WERI-Rb-1 (cell line): ENCODE data around the gene GNAZ.

ENCODE experiments used
- DNase-seq: peaks from one replicate; pipeline ENCODE4 v3.0.0-alpha.2; 2020
- H3K27ac ChIP-seq: fragments of 250-450 bp; sonication (Bioruptor Pico); 2 replicates; pipeline ENCODE4 v1.5.1; 2020; ENCODE audit warnings: mild to moderate bottlenecking, moderate library complexity
- H3K27me3 ChIP-seq: fragments of 250-450 bp; sonication (Bioruptor Pico); 2 replicates; pipeline ENCODE4 v1.5.1; 2021; ENCODE audit warnings: mild to moderate bottlenecking, low read depth, moderate library complexity; ENCODE audit not compliant: insufficient read depth, severe bottlenecking
- H3K36me3 ChIP-seq: fragments of 250-450 bp; sonication (Bioruptor Pico); 2 replicates; pipeline ENCODE4 v1.5.1; 2020; ENCODE audit warnings: mild to moderate bottlenecking, moderate library complexity
- H3K4me3 ChIP-seq: 2 replicates; pipeline ENCODE4 v1.5.1; 2011; ENCODE audit warnings: low read depth, mild to moderate bottlenecking, control low read depth, low read length
- H3K9me3 ChIP-seq: fragments of 250-450 bp; sonication (Bioruptor Pico); 2 replicates; pipeline ENCODE4 v1.5.1; 2021; ENCODE audit warnings: mild to moderate bottlenecking, moderate library complexity; ENCODE audit not compliant: severe bottlenecking
- TF ChIP-seq, protein P1 (sequence below): IDR thresholded peaks from 2 replicates; pipeline ENCODE4 v1.5.1; 2011; ENCODE audit warnings: low read depth, mild to moderate bottlenecking, control low read depth, inconsistent platforms, low read length

GNAZ gene

DNA sequence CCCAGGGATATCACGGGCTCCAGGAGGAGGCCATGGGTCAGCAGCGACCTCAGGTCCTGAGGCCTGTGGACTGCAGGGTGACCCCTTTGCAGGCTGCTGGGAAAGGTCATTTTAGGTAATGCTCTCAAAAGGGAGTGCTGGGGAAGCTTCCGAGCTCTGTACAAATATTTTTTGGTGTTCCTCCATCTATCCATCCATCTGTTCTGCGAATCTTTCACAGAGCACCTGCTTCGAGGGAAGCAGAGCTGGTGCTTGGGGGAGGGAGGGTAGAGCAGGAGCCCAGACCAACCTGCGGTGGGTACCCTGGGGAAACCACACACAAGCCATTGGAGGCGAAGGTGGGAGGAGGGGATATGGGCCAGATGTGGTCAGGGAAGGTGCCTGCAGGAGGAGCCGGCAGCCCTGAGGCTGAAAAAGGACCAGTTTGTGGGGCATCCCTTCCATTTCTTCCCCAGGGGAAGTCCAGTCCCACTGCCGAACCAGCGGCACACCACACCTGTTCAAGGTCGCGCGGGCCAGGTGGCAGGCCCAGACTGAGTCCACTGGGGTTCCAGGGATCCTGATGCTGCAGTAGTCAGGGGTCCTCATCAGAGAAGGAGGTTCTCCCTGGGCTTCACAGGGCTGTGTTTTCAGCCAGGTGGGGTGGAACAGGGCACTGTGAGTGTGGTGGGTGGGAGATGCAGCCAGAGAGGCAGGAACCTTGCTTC lies 13.1 kb downstream of the GNAZ start:
- H3K4me3 ChIP-seq: no peak overlapping the region
- no peaks in the 10 kb centered on the region for H3K9me3 ChIP-seq
- DNase-seq: no peak
- TF ChIP-seq, protein P1, sequence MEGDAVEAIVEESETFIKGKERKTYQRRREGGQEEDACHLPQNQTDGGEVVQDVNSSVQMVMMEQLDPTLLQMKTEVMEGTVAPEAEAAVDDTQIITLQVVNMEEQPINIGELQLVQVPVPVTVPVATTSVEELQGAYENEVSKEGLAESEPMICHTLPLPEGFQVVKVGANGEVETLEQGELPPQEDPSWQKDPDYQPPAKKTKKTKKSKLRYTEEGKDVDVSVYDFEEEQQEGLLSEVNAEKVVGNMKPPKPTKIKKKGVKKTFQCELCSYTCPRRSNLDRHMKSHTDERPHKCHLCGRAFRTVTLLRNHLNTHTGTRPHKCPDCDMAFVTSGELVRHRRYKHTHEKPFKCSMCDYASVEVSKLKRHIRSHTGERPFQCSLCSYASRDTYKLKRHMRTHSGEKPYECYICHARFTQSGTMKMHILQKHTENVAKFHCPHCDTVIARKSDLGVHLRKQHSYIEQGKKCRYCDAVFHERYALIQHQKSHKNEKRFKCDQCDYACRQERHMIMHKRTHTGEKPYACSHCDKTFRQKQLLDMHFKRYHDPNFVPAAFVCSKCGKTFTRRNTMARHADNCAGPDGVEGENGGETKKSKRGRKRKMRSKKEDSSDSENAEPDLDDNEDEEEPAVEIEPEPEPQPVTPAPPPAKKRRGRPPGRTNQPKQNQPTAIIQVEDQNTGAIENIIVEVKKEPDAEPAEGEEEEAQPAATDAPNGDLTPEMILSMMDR: no peak
- peak overlapping the region; percentile 27; the same call in 1 of the 2 replicates for H3K27ac ChIP-seq
- no peaks in the 10 kb centered on the region for H3K27me3 ChIP-seq
- no peaks in the 10 kb centered on the region; the same call in 1 of the 2 replicates for H3K36me3 ChIP-seq

DNA sequence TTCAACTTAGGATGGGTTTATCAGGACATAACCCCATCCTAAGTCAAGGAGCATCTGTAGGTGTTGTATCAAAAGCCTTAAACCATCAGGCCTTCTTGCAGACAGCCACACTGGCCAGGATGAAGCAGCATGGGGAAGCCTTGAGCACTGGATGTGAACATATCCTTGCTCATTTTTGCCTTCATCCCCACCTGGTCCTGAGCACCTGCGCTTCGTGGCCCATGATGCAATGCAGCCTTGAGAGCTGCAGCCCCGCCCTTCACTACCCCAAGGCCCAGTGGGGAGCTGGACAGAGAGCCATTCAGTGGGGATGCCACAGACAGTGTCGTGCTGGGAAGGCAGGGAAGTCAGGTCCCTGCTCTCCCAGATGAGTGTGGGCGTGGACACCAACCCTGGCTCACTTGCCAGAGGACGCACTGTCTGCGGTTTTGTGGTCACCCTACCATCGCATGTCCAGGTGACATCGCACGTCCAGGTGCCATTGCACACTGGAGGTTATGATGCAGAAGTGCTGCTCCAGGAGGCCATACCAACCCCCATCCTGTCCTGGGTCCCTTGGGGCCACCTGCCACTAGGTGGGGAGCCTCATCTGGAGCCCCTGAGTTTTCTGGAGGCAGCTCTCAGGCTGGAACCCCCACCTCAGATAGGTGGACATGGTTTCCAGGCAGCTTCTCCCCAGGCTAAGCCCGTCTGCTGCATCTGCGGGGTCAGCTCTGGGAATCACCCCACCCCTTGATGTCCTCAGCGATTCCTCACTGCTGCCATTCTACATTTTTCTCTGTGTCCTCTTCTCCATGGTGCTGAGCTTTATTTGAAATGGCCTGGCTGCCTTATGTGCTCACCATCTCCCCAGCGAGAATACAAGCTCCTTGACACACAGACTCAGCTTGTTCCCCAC lies 14.4 kb downstream of the GNAZ start:
- H3K27ac ChIP-seq: peak overlapping the region; percentile 85
- no peaks in the 10 kb centered on the region for H3K27me3 ChIP-seq
- no peak overlapping the region for H3K4me3 ChIP-seq
- no peak for DNase-seq
- TF ChIP-seq, protein P1: no peak
- H3K36me3 ChIP-seq: no peaks in the 10 kb centered on the region; the same call in 1 of the 2 replicates
- no peaks in the 10 kb centered on the region for H3K9me3 ChIP-seq

DNA sequence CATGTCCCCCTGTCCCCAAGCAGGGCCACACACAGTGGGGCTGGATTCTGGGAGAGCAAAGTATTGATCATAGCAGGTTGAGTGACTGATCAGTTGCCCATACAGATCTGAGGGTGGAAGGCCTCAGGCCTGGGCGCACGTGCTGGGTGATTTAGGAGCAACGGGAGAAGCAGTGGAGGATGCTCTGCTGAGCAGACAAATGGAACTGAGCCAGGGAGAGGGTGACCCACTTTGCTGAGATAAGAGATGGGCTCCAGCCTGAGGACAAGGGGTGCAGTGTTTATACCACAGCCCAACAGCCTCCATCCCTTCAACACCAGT lies 15.0 kb downstream of the GNAZ start:
- Histone ChIP-seq H3K9me3 (no peaks in the 10 kb centered on the region), H3K27ac (peak overlapping the region; percentile 85), H3K36me3 (no peaks in the 10 kb centered on the region), H3K4me3 (no peak overlapping the region), H3K27me3 (no peaks in the 10 kb centered on the region)
- DNase-seq: no peak
- TF ChIP-seq, protein P1: no peak

DNA sequence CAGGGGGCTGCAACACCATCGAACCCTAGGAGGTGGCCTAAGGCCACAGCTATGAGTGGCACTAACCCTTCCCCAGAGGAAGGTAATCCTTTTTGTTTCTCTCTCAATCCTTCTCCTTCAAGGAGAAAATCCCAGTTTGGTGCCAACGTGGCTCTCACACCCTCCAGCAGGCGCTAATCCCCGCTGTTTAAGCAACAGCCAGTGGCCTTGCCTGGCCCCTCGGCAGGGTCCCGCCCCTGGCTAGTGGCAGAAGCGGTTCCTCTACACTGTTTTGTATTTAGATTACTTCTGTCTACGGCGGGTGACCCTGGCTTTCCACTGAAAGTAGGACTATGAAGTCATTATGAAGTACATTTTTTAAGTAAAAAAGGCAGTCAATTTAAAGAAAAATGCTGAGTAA lies 15.5 kb downstream of the GNAZ start:
- no peak overlapping the region for H3K4me3 ChIP-seq
- H3K27me3 ChIP-seq: no peaks in the 10 kb centered on the region
- TF ChIP-seq, protein P1: no peak
- peak; percentile 92 for DNase-seq
- H3K36me3 ChIP-seq: no peaks in the 10 kb centered on the region; the same call in 1 of the 2 replicates
- peak overlapping the region; percentile 85 for H3K27ac ChIP-seq
- no peaks in the 10 kb centered on the region for H3K9me3 ChIP-seq

DNA sequence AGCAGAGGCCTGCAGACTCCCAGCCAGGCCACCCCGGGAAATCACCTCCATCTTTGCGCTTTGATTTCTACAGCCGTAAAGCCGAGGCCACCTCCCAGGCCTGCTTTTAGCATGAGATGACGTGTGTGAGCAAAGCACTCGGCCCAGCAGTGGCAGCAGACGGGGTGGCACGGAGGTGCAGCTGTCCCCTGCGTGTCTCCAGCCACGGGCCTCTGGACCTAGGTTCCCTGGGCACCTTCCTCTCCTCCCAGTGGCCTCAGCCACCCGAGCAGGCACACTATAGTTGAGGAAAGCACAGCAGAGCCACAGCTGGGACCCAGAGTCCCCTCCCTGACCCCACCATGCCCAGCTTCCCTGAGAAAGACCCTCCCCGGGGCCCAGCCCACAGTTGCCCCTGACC lies 15.9 kb downstream of the GNAZ start:
- Histone ChIP-seq H3K27me3 (no peaks in the 10 kb centered on the region), H3K9me3 (no peaks in the 10 kb centered on the region), H3K4me3 (no peak overlapping the region), H3K27ac (peak overlapping the region; percentile 85), H3K36me3 (peaks cover 4% of the 10 kb centered on the region)
- TF ChIP-seq, protein P1: no peak
- no peak for DNase-seq
